T-helper 22 cell (primary cell): Measurements from ENCODE around the gene DHX9.

Experiments used
- DNase-seq: peaks from one replicate; pipeline ENCODE4 v3.0.0-alpha.2; 2020; ENCODE audit warnings: low read depth

Gene DHX9

GRCh38 chr1:182839209-182840066 is at the start of gene DHX9:
TSS of gene DHX9 (plus strand) at chr1:182839347. CDS start at chr1:182842567, 3,220 bp downstream.
- peak; percentile 89 for DNase-seq

GRCh38 chr1:182791281-182792179 is 47.6 kb upstream of the DHX9 start:
- no peak for DNase-seq

GRCh38 chr1:182794091-182794490 is 45.1 kb upstream of the DHX9 start:
- DNase-seq: no peak

GRCh38 chr1:182794676-182795201 is 44.4 kb upstream of the DHX9 start:
- DNase-seq: no peak

- DNase-seq: no peak
Measured at GRCh38 chr1:182795563-182796228, 43.5 kb upstream of the DHX9 start.

- no peak for DNase-seq
Measured at GRCh38 chr1:182802006-182802803, 36.9 kb upstream of the DHX9 start.

GRCh38 chr1:182803846-182804245 is 35.3 kb upstream of the DHX9 start:
- DNase-seq: no peak

GRCh38 chr1:182806015-182806678 is 33.0 kb upstream of the DHX9 start:
- no peak for DNase-seq

- no peak for DNase-seq
Measured at GRCh38 chr1:182807907-182808306, 31.2 kb upstream of the DHX9 start.

GRCh38 chr1:182809414-182809957 is 29.7 kb upstream of the DHX9 start:
- DNase-seq: no peak

- no peak for DNase-seq
Measured at GRCh38 chr1:182811975-182812722, 27.0 kb upstream of the DHX9 start.

GRCh38 chr1:182816863-182817262 is 22.3 kb upstream of the DHX9 start:
- DNase-seq: no peak

GRCh38 chr1:182817802-182818201 is 21.3 kb upstream of the DHX9 start:
- DNase-seq: no peak

GRCh38 chr1:182823220-182823619 is 15.9 kb upstream of the DHX9 start:
- DNase-seq: no peak

- no peak for DNase-seq
Measured at GRCh38 chr1:182826892-182827291, 12.3 kb upstream of the DHX9 start.

- no peak for DNase-seq
Measured at GRCh38 chr1:182829285-182829932, 9.7 kb upstream of the DHX9 start.

GRCh38 chr1:182833271-182833670 is 5.9 kb upstream of the DHX9 start:
- no peak for DNase-seq

GRCh38 chr1:182834326-182834725 is 4.8 kb upstream of the DHX9 start:
- no peak for DNase-seq

- no peak for DNase-seq
Measured at GRCh38 chr1:182835806-182836205, 3.3 kb upstream of the DHX9 start.
